ENCODE data around the gene L3MBTL1.
A peak's percentile ranks its signal among the peaks of the same experiment; 100 is the strongest.

Gene L3MBTL1

DNA sequence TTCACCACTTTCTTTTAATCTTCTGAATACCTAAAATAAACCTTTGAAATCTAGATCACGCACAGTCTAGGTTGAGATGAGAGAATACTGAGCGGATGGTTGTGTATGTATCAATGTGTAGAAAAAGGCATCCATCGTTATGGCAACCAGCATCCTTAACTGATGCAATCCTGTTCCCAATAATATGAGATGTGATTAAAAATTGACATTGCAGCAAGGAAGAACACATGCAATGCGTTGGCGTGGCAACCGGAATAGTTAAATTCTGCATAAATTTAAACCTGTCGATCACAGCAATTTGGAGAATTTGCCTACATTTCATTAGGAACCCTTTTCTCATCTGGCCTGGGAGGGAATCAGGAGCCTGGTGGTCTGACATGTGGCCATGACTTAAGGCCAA, 1.3 kb upstream of the L3MBTL1 start:
- no peak for DNase-seq (ENCODE audit: low read depth)

DNA sequence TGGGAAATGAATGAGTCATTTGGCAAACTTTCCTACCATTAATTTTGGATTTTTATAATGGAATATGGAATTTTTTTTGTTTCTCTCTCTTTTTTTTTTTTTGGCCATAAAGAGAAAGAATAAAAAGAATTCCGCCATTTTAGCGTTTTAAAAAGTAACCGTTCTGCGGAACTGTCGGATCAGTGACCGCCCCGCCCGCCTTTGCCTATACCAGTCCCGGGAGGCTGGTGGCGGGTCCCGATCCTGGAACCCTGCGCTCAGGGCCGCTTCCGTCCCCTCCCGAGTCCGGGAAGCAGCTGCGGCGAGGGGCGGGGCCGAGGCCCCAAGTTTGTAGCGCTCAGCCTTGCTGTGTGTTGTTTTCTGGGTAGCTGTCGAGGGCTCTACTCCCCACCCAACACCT, 609 bp downstream of the L3MBTL1 start:
- DNase-seq (ENCODE audit: low read depth), result no peak

DNA sequence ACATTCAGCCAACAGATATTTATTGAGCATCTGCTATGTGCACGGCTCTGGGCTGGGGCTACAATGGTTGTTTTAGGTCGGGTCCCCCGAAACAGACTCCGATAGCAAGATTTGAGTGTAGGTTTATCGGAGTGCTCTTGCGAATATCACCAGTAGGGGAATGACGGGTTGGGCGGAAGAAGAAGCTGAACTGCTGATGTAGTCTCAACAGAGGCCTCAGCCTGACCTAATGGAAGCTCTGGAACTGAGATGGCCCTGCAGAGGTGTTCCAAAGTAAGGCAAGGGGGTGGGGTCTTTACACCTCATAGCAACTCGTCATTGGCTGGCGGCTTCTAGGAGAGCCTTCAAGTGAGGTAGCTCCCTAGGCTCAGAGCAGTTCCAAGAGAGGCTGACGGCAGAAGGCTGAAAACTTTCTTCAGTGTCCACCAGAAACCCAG, 1.1 kb downstream of the L3MBTL1 start:
- DNase-seq (ENCODE audit: low read depth), result no peak

DNA sequence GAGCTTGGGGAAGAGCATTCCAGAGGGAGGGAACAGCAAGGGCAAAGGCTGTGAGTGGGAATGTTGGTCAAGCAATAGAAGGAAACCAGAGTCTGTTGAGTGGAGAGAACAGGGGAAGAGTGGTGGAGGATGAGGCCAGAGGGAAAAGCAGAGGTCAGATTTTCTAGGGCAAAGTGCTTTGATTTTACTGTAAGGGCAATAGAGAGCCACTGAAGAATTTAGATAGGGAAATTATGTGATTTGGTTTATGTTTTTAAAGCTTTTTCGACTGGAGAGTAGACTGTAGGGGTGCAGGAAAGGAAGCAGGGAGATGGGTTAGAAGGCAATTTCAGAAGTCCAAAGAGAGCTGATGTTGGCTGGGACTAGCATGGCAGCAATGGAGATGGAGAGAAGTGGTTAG, 4.4 kb downstream of the L3MBTL1 start:
- DNase-seq (ENCODE audit: low read depth), result no peak

DNA sequence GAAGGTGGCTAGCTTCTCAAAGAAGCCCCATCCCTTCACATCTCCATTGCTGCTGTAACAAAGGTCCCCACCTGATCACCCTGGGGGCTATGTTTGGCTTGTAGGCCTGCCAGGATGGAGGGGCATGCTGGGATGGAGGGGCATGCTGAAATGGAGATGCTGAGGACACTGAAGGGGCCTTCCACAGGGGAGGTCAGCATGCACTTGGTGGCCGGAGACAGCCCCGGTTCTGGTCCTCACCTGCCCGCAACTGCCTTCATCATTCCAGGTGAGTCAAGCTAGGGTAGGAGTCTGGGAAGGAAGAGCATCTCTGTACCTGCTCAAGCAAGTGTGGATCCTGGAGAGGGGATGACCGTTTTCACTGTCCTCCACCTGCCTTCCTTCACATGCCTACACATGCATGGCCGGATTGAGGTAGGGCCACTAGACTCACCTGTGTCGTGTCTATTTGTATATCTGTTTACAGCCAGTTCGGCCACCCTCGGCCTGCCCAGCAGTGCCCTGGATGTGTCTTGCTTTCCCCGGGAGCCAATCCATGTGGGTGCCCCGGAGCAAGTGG, 6.0 kb downstream of the L3MBTL1 start:
- no peak for DNase-seq (ENCODE audit: low read depth)

DNA sequence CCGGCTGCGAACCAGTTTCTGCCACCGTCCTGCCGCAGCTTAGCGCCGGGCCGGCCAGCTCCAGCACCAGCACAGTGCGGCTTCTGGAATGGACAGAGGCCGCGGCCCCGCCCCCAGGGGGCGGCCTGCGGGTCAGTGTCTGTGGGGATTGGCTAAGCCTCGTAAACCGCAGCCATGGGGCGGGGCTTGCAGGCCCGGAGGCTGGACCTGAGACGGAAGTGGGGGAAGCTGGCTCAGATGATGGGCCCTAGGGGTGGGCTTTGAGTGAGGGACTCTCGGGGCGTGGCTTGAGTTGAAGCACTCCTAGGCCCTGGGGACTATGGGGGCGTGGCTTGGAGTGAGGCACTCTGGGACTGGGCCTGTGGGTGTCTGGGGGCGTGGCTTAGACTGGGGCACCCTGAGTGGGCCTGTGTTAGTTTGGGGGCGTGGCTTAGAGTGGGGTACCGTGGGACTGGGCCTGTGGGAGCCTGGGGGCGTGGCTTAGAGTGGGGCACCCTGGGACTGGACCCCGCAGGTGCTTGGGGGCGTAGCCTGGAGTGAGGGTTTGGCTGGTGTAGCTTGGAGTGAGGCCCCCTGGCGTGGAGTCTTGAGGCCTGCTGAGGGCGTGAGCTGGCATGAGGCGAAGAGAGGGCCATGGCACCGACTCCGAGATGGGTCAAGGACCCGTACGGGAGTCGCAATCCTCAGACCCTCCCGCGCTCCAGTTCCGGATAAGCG, 6.6 kb downstream of the L3MBTL1 start:
- peak; percentile 87 for DNase-seq (ENCODE audit: low read depth)

DNA sequence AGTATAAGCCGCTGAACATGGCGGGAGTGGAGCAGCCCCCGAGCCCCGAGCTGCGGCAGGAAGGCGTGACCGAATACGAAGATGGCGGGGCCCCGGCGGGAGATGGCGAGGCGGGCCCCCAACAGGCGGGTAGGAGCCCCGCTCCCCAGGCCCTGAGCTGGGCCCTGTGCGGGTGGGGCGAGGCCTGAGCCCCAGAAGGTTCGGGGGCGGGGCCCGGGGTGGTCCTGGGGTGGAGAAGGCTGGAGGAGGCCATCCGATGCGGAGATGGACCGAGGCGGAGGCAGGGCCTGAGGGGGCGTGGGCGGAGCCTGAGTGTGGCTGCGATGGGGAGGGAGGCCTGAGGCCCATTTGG, 7.1 kb downstream of the L3MBTL1 start:
- DNase-seq (ENCODE audit: low read depth), result no peak

DNA sequence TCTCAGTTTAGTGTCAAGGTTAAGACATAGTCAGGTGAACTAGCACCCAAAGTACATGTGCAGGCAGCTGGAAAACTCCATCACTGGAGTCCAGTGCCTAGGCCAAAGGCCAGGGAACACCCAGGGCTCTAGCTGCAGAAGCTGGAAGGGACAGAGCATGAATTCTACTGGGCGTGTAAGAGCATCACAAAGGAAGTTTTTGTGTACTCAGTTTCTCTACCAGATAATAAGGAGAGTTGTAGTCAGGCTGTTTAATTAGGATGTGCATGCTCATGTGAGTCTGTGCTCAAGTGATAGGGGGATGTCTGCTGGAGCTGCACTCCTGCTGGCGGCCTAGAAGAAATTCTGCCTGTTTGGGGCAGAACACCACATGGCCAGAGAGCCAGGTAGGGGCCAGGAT, 8.1 kb downstream of the L3MBTL1 start:
- no peak for DNase-seq (ENCODE audit: low read depth)

DNA sequence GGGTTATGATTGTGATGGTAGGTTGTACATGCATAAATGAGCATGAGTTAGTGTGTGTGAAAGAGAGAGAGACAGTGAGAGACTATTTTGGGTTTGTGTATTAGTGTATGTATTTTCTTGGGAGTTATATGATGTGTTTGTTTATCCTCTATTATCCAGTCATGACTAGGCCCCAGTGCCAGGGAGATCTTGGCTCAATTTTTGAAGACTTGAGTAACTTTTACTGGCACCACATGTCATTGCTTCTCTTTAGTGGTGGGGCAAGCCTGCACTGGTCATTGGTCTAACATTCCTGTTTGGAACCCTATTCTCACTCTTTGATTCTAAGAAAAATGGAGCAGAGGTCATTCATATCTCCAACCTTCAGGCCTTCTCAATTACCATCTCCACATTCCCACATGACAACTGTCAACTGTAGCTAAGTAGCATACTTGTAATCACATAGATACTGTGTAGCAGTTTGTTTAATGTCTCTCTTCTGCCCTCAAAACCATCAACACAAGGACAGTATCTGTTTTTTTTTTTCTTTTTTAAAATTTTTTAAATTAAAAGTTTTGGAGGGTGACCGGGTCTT, 8.8 kb downstream of the L3MBTL1 start:
- no peak for DNase-seq (ENCODE audit: low read depth)

DNA sequence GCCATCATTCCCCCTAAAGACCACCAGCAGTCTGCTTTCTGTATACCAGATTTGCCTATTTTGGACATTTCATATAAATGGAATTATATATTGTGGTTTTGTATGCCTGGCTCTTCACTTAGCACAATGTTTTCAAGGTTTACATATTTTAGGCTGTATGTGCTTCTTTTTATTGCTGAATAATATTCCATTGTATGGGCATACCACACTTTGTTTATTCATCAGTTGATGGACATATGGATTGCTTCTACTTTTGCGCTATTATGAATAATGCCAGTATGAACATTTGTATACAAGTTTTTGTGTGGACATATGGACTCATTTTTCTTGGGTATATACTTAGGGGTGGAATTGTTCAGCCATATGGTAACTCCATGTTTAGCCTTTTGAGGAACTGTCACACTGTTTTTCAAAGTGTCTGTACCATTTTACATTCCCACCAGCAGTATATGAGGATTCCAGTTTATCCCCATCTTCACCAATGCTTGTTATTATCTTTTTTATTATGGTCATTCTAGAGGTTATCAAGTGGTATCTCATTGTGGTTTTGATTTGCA, 12.7 kb downstream of the L3MBTL1 start:
- no peak for DNase-seq (ENCODE audit: low read depth)

DNA sequence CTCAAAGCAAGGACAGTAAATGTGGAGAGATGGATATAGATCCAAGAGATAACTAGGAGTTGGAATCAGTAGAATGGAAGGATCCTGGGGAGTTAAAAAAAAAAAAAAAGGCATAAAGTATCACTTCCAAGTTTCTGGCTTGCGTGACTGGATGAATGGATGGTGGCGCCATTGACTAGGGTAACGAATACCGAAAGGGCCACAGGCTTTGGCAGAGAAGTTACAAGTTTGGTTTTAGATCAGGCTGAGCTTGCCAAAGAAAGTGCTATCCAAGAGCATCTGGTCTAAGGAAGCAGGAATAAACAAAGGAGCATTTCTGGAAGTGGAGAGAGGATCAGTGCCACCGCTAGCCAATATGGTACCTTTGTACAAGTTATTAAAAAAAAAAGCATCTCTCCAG, 17.5 kb downstream of the L3MBTL1 start:
- DNase-seq (ENCODE audit: low read depth), result no peak

DNA sequence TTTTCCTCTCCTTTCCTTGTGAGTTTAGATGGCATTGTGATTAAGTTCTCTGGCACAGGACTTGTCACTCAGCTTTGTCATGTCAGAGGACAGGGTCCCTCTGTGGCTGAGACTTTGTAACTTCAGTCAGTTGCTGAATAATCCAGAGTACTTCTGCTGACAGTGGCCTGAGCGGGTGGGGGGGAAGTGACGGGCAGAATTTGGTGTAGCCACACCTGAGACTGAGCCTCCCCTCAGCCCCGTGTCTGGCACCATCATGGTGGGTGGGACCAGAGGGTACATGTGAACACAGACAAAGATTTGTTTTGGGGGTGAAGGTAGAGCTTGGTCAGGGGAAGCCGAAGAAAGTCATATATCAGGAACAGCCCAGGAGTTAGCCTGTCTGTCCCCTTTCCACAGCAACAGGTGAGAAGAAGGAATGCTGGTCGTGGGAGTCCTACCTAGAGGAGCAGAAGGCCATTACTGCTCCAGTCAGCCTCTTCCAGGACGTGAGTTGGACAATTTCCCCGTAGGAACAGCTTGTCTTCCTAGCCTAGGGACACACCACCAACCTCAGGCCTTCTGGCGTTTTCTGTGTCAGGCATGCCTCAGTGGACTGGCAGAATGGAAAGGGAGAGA, 20.9 kb downstream of the L3MBTL1 start:
- no peak for DNase-seq (ENCODE audit: low read depth)

DNA sequence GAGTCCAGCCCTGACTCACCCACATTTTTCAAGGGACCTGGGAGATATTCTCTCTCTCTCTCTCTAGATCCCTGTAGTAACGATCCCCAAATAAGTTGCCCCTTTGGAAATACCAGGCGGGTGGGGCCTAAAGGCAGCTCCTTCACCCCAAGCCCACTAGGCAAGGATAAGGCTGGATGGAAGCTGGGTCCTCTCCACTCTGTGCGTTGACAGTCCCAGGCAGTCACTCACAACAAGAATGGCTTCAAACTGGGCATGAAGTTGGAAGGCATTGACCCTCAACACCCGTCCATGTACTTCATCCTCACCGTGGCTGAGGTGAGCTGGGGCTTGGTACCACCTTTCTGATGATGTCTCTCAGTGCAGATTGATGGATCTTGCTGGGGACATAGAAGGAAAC, 21.6 kb downstream of the L3MBTL1 start:
- DNase-seq (ENCODE audit: low read depth), result no peak

DNA sequence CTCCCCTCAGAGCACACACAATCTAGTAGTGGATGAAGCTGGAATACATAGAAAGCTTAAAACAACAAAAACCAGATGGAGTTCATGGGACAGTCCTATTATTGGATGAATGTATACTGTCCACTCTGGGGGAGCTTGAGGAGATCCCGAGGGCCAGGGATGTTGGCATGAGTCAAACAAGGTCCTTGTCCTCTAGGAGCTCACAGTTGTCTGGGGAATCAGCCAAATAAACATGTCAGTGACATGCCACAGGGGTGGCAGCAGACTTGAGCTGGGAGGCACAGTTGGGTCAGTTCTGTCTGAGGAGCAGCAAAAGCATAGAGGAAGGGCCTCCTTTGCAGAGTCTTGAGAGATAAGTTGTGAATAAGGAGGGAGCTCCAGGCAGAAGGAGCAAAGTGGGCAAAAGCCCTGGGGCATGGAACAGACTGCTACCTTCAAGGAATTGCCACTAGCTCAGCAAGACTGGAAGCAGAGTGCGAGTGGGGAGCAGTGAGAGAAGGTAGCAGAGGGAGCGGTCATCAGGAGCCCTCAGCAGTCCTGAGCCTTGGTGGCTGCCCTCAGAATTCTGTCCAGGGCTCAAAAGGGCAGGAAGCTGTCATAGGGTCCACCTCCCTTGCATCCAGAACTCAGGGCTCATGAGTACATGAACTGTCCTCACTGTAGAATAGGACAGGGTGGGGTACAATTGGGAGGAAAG, 22.1 kb downstream of the L3MBTL1 start:
- DNase-seq (ENCODE audit: low read depth), result no peak

DNA sequence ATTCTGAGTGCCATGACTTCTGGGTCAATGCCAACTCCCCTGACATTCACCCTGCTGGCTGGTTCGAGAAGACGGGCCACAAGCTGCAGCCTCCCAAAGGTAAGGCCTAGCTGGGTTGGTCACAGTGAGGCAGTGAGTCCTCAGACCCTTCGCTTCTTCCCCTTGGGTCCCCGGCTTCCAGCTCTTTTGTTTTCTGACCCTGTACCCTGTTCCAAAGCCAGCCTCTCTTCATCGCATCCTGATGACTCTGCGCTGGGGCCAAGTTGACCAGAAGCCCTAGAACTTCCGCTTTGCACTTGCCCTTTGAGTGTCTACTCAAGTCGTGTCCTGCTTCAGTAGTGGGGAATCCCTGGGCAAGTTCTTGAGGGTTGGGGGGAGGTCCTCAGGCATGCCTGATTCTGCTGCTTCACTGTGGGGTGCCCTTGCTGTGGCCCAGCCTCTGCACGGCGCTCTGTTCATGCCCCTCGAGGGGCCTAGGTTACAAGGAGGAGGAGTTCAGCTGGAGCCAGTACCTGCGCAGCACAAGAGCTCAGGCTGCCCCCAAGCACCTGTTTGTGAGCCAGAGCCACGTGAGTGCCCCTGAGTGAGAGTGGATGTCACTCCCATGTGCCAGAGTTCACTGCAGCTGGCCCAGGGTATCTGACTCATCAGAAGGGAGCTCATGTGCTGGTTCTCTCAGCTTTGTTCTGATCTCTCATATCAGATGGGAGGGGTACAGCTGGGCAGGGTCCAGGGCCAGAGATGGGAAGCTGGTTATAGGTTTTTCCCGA, 23.0 kb downstream of the L3MBTL1 start:
- DNase-seq (ENCODE audit: low read depth), result no peak

DNA sequence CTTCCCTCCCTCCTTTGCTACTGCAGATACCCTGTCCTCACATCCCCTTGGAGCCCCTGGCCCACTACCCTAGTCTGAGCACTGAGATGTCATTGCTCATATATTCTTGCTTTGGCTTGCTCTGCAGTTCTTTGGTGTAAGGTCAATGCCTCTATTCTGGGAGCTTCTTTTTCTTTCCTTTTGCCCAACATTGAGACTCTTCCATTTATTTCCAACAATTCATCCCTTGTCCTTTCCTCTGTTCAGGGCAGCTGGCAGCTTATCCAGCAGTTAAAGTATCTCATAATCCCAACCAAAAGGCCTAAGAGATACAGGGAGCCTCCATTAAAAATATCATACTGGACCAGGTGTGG, 23.6 kb downstream of the L3MBTL1 start:
- no peak for DNase-seq (ENCODE audit: low read depth)

DNA sequence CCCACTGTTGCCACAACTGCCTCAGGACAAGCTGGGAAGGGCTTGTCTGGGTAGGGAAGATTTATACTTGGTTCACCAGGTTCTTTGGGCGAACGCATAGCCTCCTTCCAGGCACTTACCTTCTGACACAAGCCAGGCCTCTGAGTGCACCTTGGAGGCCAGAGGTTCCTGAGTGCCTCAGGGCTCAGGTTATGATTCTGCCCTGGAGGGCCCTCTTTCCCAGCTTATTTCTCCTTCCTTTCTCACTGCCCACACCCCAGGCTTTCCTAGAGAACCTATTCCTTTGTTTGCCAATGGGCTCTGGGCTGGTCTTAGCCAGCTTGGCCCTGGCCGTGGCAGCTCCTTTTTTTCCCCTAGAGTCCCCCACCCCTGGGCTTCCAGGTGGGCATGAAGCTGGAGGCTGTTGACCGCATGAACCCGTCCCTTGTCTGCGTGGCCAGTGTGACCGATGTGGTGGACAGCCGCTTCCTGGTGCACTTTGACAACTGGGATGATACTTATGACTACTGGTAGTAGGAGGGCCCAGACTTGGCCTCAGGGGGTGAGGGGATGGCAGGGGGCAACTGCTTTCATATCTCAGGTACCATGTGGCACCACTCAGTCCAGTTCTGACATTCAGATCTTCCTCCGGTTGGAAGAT, 25.0 kb downstream of the L3MBTL1 start:
- no peak for DNase-seq (ENCODE audit: low read depth)

DNA sequence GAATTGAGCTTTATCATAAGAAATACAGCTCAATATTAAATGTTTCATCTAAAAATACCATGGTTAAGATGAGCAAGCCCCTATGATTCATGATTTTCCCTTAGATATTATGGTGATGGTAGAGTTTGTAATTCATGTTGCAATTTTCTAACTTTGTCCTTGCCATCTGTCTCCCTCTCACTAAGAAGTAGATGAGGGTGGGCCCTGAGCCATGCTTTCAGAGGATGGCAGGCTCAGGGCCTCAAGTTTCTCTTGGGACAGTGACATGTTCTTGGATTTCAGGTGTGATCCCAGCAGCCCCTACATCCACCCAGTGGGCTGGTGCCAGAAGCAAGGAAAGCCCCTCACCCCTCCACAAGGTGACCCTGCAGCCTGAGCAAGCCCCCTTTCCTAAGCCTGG, 25.6 kb downstream of the L3MBTL1 start:
- no peak for DNase-seq (ENCODE audit: low read depth)

DNA sequence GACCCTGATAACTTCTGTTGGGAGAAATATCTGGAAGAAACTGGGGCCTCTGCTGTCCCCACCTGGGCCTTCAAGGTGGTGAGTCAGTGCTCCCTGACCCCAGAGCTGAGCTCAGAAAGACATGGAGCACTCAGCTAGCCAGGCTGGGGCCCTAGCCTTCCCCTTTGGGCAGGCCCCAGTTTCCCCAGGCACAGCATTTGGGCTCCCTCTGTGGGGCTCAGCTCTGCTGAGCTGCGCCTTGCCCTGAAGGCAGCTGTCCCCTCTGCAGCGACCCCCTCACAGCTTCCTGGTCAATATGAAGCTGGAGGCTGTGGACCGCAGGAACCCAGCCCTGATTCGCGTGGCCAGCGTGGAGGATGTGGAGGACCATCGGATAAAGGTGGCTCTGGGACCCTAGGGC, 26.5 kb downstream of the L3MBTL1 start:
- no peak for DNase-seq (ENCODE audit: low read depth)

DNA sequence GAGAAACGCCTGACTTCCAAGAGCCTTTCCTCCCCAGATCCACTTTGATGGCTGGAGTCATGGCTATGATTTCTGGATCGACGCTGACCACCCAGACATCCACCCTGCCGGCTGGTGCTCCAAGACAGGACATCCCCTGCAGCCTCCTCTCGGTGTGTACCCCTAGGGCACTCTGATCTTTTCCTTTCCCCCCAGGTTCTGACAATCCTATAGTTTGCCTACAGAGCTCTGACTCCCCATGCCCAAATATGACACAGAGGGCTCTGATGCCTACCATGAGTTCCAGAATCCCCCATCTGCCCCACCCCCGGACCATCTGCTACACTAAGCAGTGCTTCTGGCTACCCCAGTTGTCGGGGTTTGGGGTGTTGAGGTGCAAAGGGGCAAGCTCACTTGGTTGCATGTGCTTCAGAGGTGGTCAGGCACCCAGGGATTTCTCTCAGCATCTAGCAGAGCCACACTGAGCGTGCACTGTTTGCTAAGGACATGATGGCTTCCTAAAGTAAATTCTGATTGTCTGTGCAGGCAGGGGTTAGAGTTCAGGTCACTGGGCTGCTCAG, 27.4 kb downstream of the L3MBTL1 start:
- no peak for DNase-seq (ENCODE audit: low read depth)

All from T follicular helper cell (primary cell).